H1 (cell line): Measurements from ENCODE around the gene DENND4A. TPM values are rescaled to one million over a fixed set of nuclear protein-coding genes. Genes with fewer than 3 reads are reported as not detected.

ENCODE experiments used
- CTCF ChIA-PET: fragments of 300-600 bp; sonication (Branson Sonifier 250); formaldehyde crosslinking; loops from one replicate; lab custom pipeline; 2021; ENCODE audit not compliant: partially characterized antibody; lab: Charles Lee
- POLR2A ChIA-PET: fragments of 300-600 bp; sonication (Branson Sonifier 250); formaldehyde crosslinking; loops from one replicate; lab custom pipeline; 2021; ENCODE audit warnings: inconsistent platforms; ENCODE audit not compliant: partially characterized antibody; lab: Charles Lee
- DNase-seq, 2 experiments: peaks; one replicate each; pipeline versions ENCODE4 v3.0.0 to v3.0.0-alpha.2; 2010 to 2022; ENCODE audit warnings: low spot score in 2 of 2, low read depth in 1 of 2, mixed read lengths in 1 of 2
- FAIRE-seq: peaks from 2 replicates; lab custom pipeline; 2011; peaks lifted over from hg19 to GRCh38; lab: Jason Lieb, UNC
- H2AFZ ChIP-seq: 2 replicates; pipeline ENCODE4 v1.8.1; 2012; ENCODE audit warnings: low read length, inconsistent platforms
- H2AK5ac ChIP-seq: 2 replicates; pipeline ENCODE4 v1.6.1; 2013; ENCODE audit warnings: low read depth, low read length
- H2BK120ac ChIP-seq: replicated peaks from 2 replicates; pipeline ENCODE3; 2013; ENCODE audit warnings: low read depth, low read length, inconsistent platforms
- H2BK12ac ChIP-seq: 2 replicates; pipeline ENCODE4 v1.6.1; 2013; ENCODE audit warnings: low read depth, low read length
- H2BK15ac ChIP-seq: 2 replicates; pipeline ENCODE4 v1.6.1; 2013; ENCODE audit warnings: low read length
- H2BK20ac ChIP-seq: 2 replicates; pipeline ENCODE4 v1.6.1; 2013; ENCODE audit warnings: low read length
- H2BK5ac ChIP-seq: 2 replicates; pipeline ENCODE4 v1.6.1; 2013; ENCODE audit warnings: low read depth, low read length
- H3K14ac ChIP-seq: 2 replicates; pipeline ENCODE4 v1.6.1; 2013; ENCODE audit warnings: inconsistent platforms; ENCODE audit not compliant: insufficient read length
- H3K18ac ChIP-seq: 2 replicates; pipeline ENCODE4 v1.6.1; 2013; ENCODE audit warnings: low read length; ENCODE audit errors: extremely low read depth
- H3K23ac ChIP-seq: 2 replicates; pipeline ENCODE4 v1.6.1; 2013; ENCODE audit warnings: inconsistent platforms; ENCODE audit not compliant: insufficient read length
- H3K23me2 ChIP-seq: 2 replicates; pipeline ENCODE4 v1.6.1; 2013; ENCODE audit warnings: low read depth, low read length
- H3K27ac ChIP-seq: 2 replicates; pipeline ENCODE4 v1.6.1; 2011; ENCODE audit warnings: low read depth, low read length, inconsistent platforms
- H3K27me3 ChIP-seq, 4 experiments: replicated peaks in 1 of 4; 1 replicate in 1 of 4; 2 replicates in 3 of 4; pipeline versions ENCODE4 v1.6.1 to v1.8.1; 2011 to 2013; ENCODE audit warnings: low read length in 3 of 4, mild to moderate bottlenecking in 3 of 4, inconsistent platforms in 2 of 4, mixed read lengths in 2 of 4, moderate library complexity in 1 of 4; ENCODE audit not compliant: control insufficient read depth in 3 of 4, insufficient read depth in 3 of 4; ENCODE audit errors: extremely low read depth in 1 of 4
- H3K36me3 ChIP-seq, 4 experiments: 2 replicates each; pipeline versions ENCODE4 v1.6.1 to v1.8.1; 2011 to 2013; ENCODE audit warnings: mild to moderate bottlenecking in 4 of 4, low read length in 3 of 4, moderate library complexity in 2 of 4, control low read depth in 1 of 4, inconsistent platforms in 1 of 4; ENCODE audit not compliant: insufficient read depth in 4 of 4, control insufficient read depth in 2 of 4
- H3K4ac ChIP-seq: replicated peaks from 2 replicates; pipeline ENCODE3; 2013; ENCODE audit warnings: low read length, low read depth, mixed read lengths, inconsistent platforms; ENCODE audit not compliant: insufficient read length
- H3K4me1 ChIP-seq, 4 experiments: replicated peaks in 1 of 4; 1 replicate in 1 of 4; 2 replicates in 3 of 4; pipeline versions ENCODE4 v1.6.1 to v1.8.1; 2011 to 2013; ENCODE audit warnings: low read length in 3 of 4, inconsistent platforms in 2 of 4, mixed read lengths in 1 of 4; ENCODE audit not compliant: insufficient read depth in 4 of 4, control insufficient read depth in 3 of 4
- H3K4me2 ChIP-seq, 2 experiments: 2 replicates each; pipeline versions ENCODE4 v1.6.1 to v1.8.1; 2011 to 2013; ENCODE audit warnings: low read depth in 2 of 2, low read length in 2 of 2, control low read depth in 1 of 2, inconsistent platforms in 1 of 2, mild to moderate bottlenecking in 1 of 2; ENCODE audit not compliant: insufficient read depth in 1 of 2
- H3K4me3 ChIP-seq, 4 experiments: fragments of 200-600, 300-600 bp in 1 of 4; sonication (generic), shearing (Covaris generic), sonication (Bioruptor Twin) in 1 of 4; 2 replicates each; pipeline versions ENCODE4 v1.5.1 to v1.8.1; 2011 to 2016; ENCODE audit warnings: low read length in 4 of 4, low read depth in 3 of 4, control low read depth in 2 of 4, inconsistent platforms in 2 of 4, mild to moderate bottlenecking in 2 of 4, mixed read lengths in 1 of 4, moderate library complexity in 1 of 4; ENCODE audit not compliant: insufficient read depth in 2 of 4; ENCODE audit errors: extremely low read depth in 1 of 4
- H3K56ac ChIP-seq: replicated peaks from 2 replicates; pipeline ENCODE3; 2013; ENCODE audit warnings: low read depth, mild to moderate bottlenecking, mixed read lengths, low read length, inconsistent platforms; ENCODE audit not compliant: insufficient read length
- H3K79me1 ChIP-seq: 2 replicates; pipeline ENCODE4 v1.6.1; 2013; ENCODE audit warnings: low read depth, low read length, control low read depth
- H3K79me2 ChIP-seq, 2 experiments: 2 replicates each; pipeline versions ENCODE4 v1.6.1 to v1.8.1; 2012 to 2013; ENCODE audit warnings: low read length in 2 of 2, mild to moderate bottlenecking in 2 of 2, inconsistent platforms in 1 of 2; ENCODE audit not compliant: insufficient read depth in 2 of 2, control insufficient read depth in 1 of 2
- H3K9ac ChIP-seq, 4 experiments: replicated peaks in 1 of 4; 1 replicate in 1 of 4; 2 replicates in 3 of 4; pipeline versions ENCODE4 v1.6.1 to v1.8.1; 2011 to 2013; ENCODE audit warnings: low read depth in 3 of 4, low read length in 3 of 4, control low read depth in 2 of 4, mild to moderate bottlenecking in 2 of 4, moderate library complexity in 2 of 4, inconsistent platforms in 1 of 4; ENCODE audit errors: extremely low read depth in 1 of 4
- H3K9me3 ChIP-seq, 2 experiments: 2 replicates each; pipeline versions ENCODE4 v1.6.1 to v1.8.1; 2012 to 2013; ENCODE audit warnings: mild to moderate bottlenecking in 2 of 2, moderate library complexity in 2 of 2, control low read depth in 1 of 2, inconsistent platforms in 1 of 2, low read depth in 1 of 2, low read length in 1 of 2, mixed read lengths in 1 of 2; ENCODE audit not compliant: insufficient read depth in 2 of 2
- H4K20me1 ChIP-seq, 2 experiments: replicated peaks in 1 of 2; 2 replicates each; pipeline versions ENCODE3 to v1.8.1; 2011 to 2013; ENCODE audit warnings: inconsistent platforms in 2 of 2, low read length in 2 of 2, mild to moderate bottlenecking in 1 of 2; ENCODE audit not compliant: insufficient read depth in 2 of 2, control insufficient read depth in 1 of 2
- H4K5ac ChIP-seq: 2 replicates; pipeline ENCODE4 v1.6.1; 2013; ENCODE audit warnings: low read length, low read depth, mixed read lengths, inconsistent platforms; ENCODE audit not compliant: insufficient read length
- H4K8ac ChIP-seq: 2 replicates; pipeline ENCODE4 v1.8.0; 2013; ENCODE audit warnings: mild to moderate bottlenecking, moderate library complexity, low read length, inconsistent platforms; ENCODE audit not compliant: insufficient read depth; ENCODE audit errors: extremely low read depth
- H4K91ac ChIP-seq: replicated peaks from 2 replicates; pipeline ENCODE3; 2013; ENCODE audit warnings: low read length, mixed read lengths, inconsistent platforms; ENCODE audit not compliant: insufficient read length
- BRCA1 ChIP-seq: IDR thresholded peaks from 2 replicates; pipeline ENCODE4 v1.6.1; 2012; ENCODE audit warnings: low read depth, low read length, improper control_type of control experiment
- EZH2 ChIP-seq: fragments of 200-600 bp; sonication (generic); IDR thresholded peaks from 2 replicates; pipeline ENCODE4 v1.7.1; 2012; ENCODE audit warnings: low read depth, mild to moderate bottlenecking, moderate library complexity, low read length, inconsistent platforms; ENCODE audit not compliant: severe bottlenecking
- PHF8 ChIP-seq: fragments of 200-600 bp; sonication (generic); conservative IDR thresholded peaks from 2 replicates; pipeline ENCODE4 v1.7.1; 2012; ENCODE audit warnings: low read depth, mild to moderate bottlenecking, inconsistent platforms, low read length, moderate library complexity
- RFX5 ChIP-seq: IDR thresholded peaks from 2 replicates; pipeline ENCODE4 v1.6.1; 2011; ENCODE audit warnings: low read depth, low read length, improper control_type of control experiment, borderline replicate concordance
- SIRT6 ChIP-seq: IDR thresholded peaks from one replicate; pipeline ENCODE4 v1.7.1; 2012; ENCODE audit warnings: low read length, inconsistent platforms
- WGBS, 2 experiments: shearing (Covaris generic) in 1 of 2; methylation state at CpG; one replicate each; pipeline versions ENCODE4 v1.1.6 to v1.1.7; 2013 to 2015; ENCODE audit warnings: low lambda C conversion rate in 2 of 2, mixed read lengths in 2 of 2, inconsistent platforms in 1 of 2, low coverage in 1 of 2, missing lambda C conversion rate in 1 of 2; ENCODE audit not compliant: insufficient replicate concordance in 2 of 2, insufficient coverage in 1 of 2, insufficient read length in 1 of 2; ENCODE audit errors: extremely low coverage in 1 of 2, missing lambda C conversion rate in 1 of 2; 5-methylcytosine and 5-hydroxymethylcytosine counted together
- polyA plus RNA-seq, 7 experiments: library from polyadenylated mRNA; depleted of rRNA in 3 of 7; stranded (reverse) in 5 of 7; unstranded in 2 of 7; fragments of >200 nt in 5 of 7; fragments of 200-250 nt in 2 of 7; gene quantifications; 1 replicate in 5 of 7; 2 replicates in 1 of 7; 4 replicates in 1 of 7; pipeline versions ENCODE4 v1.2.1 to v1.2.3, GENCODE V29; 2011 to 2013; ENCODE audit warnings: missing spikeins in 2 of 7, mixed read lengths in 2 of 7
- total RNA-seq: library from RNA; stranded (reverse); fragmentation: NEBNext Ultra II Directional; extraction: Animal tissue kit (Norgen Biotek cat#: 25700); gene quantifications from 2 replicates; pipeline ENCODE4 v1.2.1, GENCODE V29; 2021

DENND4A gene
- total and polyA plus RNA-seq, 2 of the 8 experiments (the other 6 are each of a cell fraction or from before 2014, with no cell fraction given): 1.3 to 4.7 TPM

GRCh38 chr15:65633752-65634151 lies 158.3 kb downstream of the DENND4A start:
- no peaks in the 10 kb centered on the region for H3K9me3 ChIP-seq
- no peaks in the 10 kb centered on the region for H3K79me1 ChIP-seq
- H3K23ac ChIP-seq: no peak overlapping the region
- CTCF ChIA-PET: interaction anchor here (1.1 to 2.4 kb wide), 4 partner anchors 9 to 224 kb away, joined by 3 to 5 read pairs (median 4); no protein-coding TSS in a partner anchor
- H3K14ac ChIP-seq: no peak overlapping the region
- H2BK15ac ChIP-seq: no peak overlapping the region
- peaks cover 0 to 7% (median under 1%) of the 10 kb centered on the region in 4 experiments; a peak in 1 of 7 replicates for H3K4me1 ChIP-seq
- no peak for DNase-seq
- FAIRE-seq: no peak
- no peak overlapping the region for H3K27ac ChIP-seq
- no peak overlapping the region for H2AFZ ChIP-seq
- POLR2A ChIA-PET: interaction anchor here (1.1 to 2.0 kb wide), 2 partner anchors 23 to 236 kb away, joined by 5 read pairs; partner anchors contain the start of genes INTS14 and RAB11A
- H3K4me3 ChIP-seq: no peak overlapping the region
- H4K5ac ChIP-seq: no peak overlapping the region
- no peak overlapping the region for H3K4ac ChIP-seq
- no peak overlapping the region for H2BK20ac ChIP-seq
- H2BK5ac ChIP-seq: no peak overlapping the region
- no peaks in the 10 kb centered on the region for H3K27me3 ChIP-seq
- no peak overlapping the region for H4K91ac ChIP-seq
- no peak overlapping the region for H3K56ac ChIP-seq
- H4K20me1 ChIP-seq: no peaks in the 10 kb centered on the region
- no peaks in the 10 kb centered on the region for H3K36me3 ChIP-seq
- H3K23me2 ChIP-seq: no peaks in the 10 kb centered on the region
- 84% methylated on average over 2 of the region's 2 CpGs; no CpG with 5 or more reads in 1 of the 2 experiments for WGBS, 2 experiments
- no peak overlapping the region for H2BK12ac ChIP-seq
- H3K79me2 ChIP-seq: no peaks in the 10 kb centered on the region
- H3K9ac ChIP-seq: no peak overlapping the region
- no peak overlapping the region for H2BK120ac ChIP-seq
- no peak overlapping the region for H3K4me2 ChIP-seq
- no peak overlapping the region for H2AK5ac ChIP-seq
- no peak overlapping the region for H4K8ac ChIP-seq
- no peak for TF ChIP-seq PHF8
- TF ChIP-seq SIRT6: no peak
- no peak for TF ChIP-seq EZH2
- no peak for TF ChIP-seq RFX5
- TF ChIP-seq BRCA1: no peak
- TF ChIP-seq, all 59 proteins: peak for 0
- no peak overlapping the region for H3K18ac ChIP-seq
